A549 (cell line): Measurements from ENCODE around the gene CALML3.

Experiments
- CHD2 ChIP-seq: fragments of 150-350 bp; IDR thresholded peaks from 2 replicates; pipeline ENCODE4 v1.6.1; 2014; ENCODE audit warnings: low read length; ENCODE audit not compliant: partially characterized antibody
- CTCF ChIP-seq: fragments of >200 bp; sonication (Bioruptor Twin); formaldehyde crosslinking; IDR thresholded peaks from 3 replicates; pipeline ENCODE4 v1.5.1; 2016
- EHMT2 ChIP-seq: fragments of 200-600 bp; sonication (generic); IDR thresholded peaks from 2 replicates; pipeline ENCODE4 v1.6.1; 2016; ENCODE audit warnings: antibody characterized with exemption, low read depth, mild to moderate bottlenecking, moderate library complexity
- HDAC2 ChIP-seq: fragments of 200-600 bp; sonication (generic); IDR thresholded peaks from 2 replicates; pipeline ENCODE4 v1.6.1; 2016
- POLR2A ChIP-seq: IDR thresholded peaks from 2 replicates; pipeline ENCODE4 v1.6.1; 2012; ENCODE audit warnings: mild to moderate bottlenecking, low read length
- RCOR1 ChIP-seq: fragments of 150-350 bp; IDR thresholded peaks from 2 replicates; pipeline ENCODE4 v1.6.1; 2014; ENCODE audit warnings: antibody characterized with exemption, low read length, low read depth
- REST ChIP-seq: fragments of 200-600 bp; sonication (generic); IDR thresholded peaks from 2 replicates; pipeline ENCODE4 v1.6.1; 2016; ENCODE audit warnings: antibody characterized with exemption, mild to moderate bottlenecking, moderate library complexity
- SMC3 ChIP-seq: fragments of >200 bp; sonication (Bioruptor Twin); formaldehyde crosslinking; IDR thresholded peaks from 3 replicates; pipeline ENCODE4 v1.6.1; 2018; ENCODE audit warnings: inconsistent platforms
- ZC3H11A ChIP-seq: fragments of 450-650 bp; IDR thresholded peaks from 2 replicates; pipeline ENCODE4 v1.6.1; 2014; ENCODE audit warnings: antibody characterized with exemption, mild to moderate bottlenecking

- no peak for TF ChIP-seq ZC3H11A
- TF ChIP-seq RCOR1, result no peak
- TF ChIP-seq HDAC2, result no peak
- TF ChIP-seq POLR2A, result no peak
- TF ChIP-seq EHMT2, result no peak
- TF ChIP-seq SMC3, result no peak
- no peak for TF ChIP-seq CTCF
- no peak for TF ChIP-seq REST
- TF ChIP-seq CHD2, result no peak
Measured at GRCh38 chr10:5559642-5560141, 34.9 kb downstream of the CALML3 start.
